Dermis microvascular lymphatic vessel endothelial cell (primary cell): Measurements from ENCODE around the gene HIGD1B. TPM values are rescaled to one million over a fixed set of nuclear protein-coding genes. Genes with fewer than 3 reads are reported as not detected.
A peak's percentile ranks its signal among the peaks of the same experiment; 100 is the strongest.

Source experiments
- DNase-seq, 2 donors: peaks; one replicate each; pipeline versions ENCODE4 v3.0.0 to v3.0.0-alpha.2; 2010; ENCODE audit warnings: low read depth in 2 of 2
- total RNA-seq: library from RNA; depleted of rRNA; stranded (reverse); fragments of >200 nt; gene quantifications from 2 replicates; pipeline ENCODE4 v1.2.1, GENCODE V29; 2014

The HIGD1B gene
- total RNA-seq, 1 donor from 2014 or later, result not detected

- DNase-seq, result no peak
These were observed 10.5 kb upstream of the HIGD1B start for GRCh38 chr17:44837196-44837595.

- DNase-seq, result no peak
These were observed 7.4 kb upstream of the HIGD1B start for GRCh38 chr17:44840274-44840673.

- DNase-seq, result no peak
These were observed 6.7 kb upstream of the HIGD1B start for GRCh38 chr17:44840936-44841335.

- DNase-seq, result no peak
These were observed 4.9 kb upstream of the HIGD1B start for GRCh38 chr17:44842748-44843147.

GRCh38 chr17:44844390-44844830, 3.3 kb upstream of the HIGD1B start:
- DNase-seq, result peak in 1 of 2 donors; percentile 14

GRCh38 chr17:44846206-44846605, 1.5 kb upstream of the HIGD1B start:
- no peak for DNase-seq

- no peak for DNase-seq
These were observed 643 bp downstream of the HIGD1B start for GRCh38 chr17:44848257-44848795.

GRCh38 chr17:44848961-44849489, 1.3 kb downstream of the HIGD1B start:
- no peak for DNase-seq

- no peak for DNase-seq
These were observed 2.3 kb downstream of the HIGD1B start for GRCh38 chr17:44850025-44850424.

- no peak for DNase-seq
These were observed 2.9 kb downstream of the HIGD1B start for GRCh38 chr17:44850612-44851011.

- no peak for DNase-seq
These were observed 6.5 kb downstream of the HIGD1B start for GRCh38 chr17:44854192-44854591.

GRCh38 chr17:44859701-44860100, 12.0 kb downstream of the HIGD1B start:
- no peak for DNase-seq

GRCh38 chr17:44862278-44862914, 14.7 kb downstream of the HIGD1B start:
- DNase-seq, result no peak

GRCh38 chr17:44863061-44863918, 15.6 kb downstream of the HIGD1B start:
- DNase-seq, result peak in 1 of 2 donors; percentile 73

GRCh38 chr17:44864831-44865230, 17.1 kb downstream of the HIGD1B start:
- DNase-seq, result no peak

GRCh38 chr17:44865231-44865660, 17.6 kb downstream of the HIGD1B start:
- DNase-seq, result peak; percentile 55 to 80

- DNase-seq, result no peak
These were observed 18.2 kb downstream of the HIGD1B start for GRCh38 chr17:44865931-44866330.

- DNase-seq, result no peak
These were observed 20.2 kb downstream of the HIGD1B start for GRCh38 chr17:44867841-44868240.

GRCh38 chr17:44871556-44871955, 23.9 kb downstream of the HIGD1B start:
- DNase-seq, result no peak

- peak in 1 of 2 donors; percentile 67 for DNase-seq
These were observed 24.6 kb downstream of the HIGD1B start for GRCh38 chr17:44872131-44872768.

GRCh38 chr17:44875761-44876160, 28.1 kb downstream of the HIGD1B start:
- DNase-seq, result no peak

- DNase-seq, result no peak
These were observed 29.4 kb downstream of the HIGD1B start for GRCh38 chr17:44877121-44877520.
